ENCODE measurements around the gene CROCC2. TPM values are rescaled to one million over a fixed set of nuclear protein-coding genes. Genes with fewer than 3 reads are reported as not detected.
"Not testable (repeated sequence)": the region's sequence is repeated elsewhere in the genome, so short reads cannot be mapped to it uniquely, and the experiment has no call there.

CROCC2 gene
- total RNA-seq, 1 donor from 2014 or later, result 0.30 TPM

DNA sequence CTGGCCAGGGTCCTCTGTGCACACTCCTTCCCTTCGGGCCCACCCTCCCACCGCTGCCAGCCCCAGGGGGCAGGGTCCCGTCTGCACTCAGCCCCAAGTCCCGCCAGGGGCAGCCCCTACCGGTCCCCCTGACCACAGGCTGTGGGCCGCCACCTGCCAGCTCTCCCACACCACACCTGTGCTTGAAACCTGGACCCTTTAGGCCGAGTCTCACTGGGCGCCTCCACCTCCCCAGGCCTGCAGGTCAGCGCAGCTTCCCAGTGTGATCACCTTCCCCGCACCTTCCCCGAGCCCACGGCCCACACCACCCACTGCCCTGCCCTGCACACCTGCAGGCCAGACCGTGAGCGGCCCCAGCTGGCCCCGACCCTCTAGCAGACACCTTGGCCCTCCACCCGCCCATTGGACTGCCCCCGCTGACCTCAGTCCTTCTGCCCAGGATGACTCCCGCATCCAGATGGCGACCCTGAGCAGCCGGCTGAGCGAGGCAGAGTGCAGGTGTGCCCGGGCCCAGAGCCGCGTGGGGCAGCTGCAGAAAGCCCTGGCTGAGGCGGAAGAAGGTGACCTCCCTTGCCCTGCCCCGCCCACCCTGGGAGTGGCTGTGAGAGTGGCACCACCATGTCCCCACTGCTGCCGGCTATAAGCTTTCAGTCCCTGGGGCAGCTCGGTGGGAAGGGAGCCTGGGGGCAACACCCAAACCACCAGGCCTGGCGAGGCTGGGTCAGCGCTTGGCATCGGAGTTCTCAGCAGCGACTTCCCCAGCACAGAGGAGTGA, 61.0 kb downstream of the CROCC2 start:
- no peak for DNase-seq

GRCh38 chr2:240967681-240968621, 61.8 kb downstream of the CROCC2 start:
- DNase-seq, result no peak

DNA sequence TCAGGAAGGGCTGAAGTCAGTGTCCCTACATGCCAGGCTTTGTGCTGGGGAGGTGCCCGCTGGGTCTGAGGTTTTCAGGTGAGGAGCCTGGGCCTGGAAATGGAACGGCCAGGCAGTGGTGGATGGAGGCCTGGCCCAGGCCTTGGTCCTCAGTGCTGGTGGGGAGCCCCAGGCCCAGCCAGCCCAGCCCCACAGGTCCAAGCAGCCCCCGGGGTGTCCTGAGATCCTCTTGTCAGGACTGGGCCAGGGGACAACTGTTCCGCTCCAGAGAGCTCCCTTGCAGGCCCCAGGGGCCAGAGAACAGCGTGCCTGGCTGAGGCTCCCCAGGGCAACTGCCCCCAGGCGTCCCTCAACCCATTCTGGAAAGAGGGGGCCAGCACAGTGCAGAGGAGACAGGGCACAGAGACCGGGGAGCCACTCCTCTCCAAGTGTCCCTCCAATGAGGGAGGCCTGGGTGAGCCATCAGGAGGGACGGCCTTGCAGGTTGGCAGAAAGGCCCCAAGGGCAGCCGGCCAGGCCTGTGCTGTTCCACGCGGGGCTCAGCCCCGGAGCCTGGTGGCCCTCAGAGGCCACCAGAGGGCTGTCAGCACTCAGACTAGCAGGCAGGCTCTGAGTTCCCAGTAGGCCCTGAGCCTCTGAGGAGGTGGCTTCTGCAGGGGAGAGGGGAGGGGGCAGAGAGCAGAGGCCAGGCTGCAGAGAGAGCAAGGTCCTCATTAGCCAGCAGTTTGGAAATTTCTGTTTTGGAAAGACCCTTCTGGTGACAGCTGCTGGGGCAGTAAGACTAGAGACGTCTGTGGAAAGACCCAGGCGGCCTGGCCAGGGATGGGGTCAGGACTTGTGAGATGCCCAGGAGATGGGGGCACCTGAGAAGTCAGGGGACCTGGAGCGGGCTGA, 62.8 kb downstream of the CROCC2 start:
- DNase-seq, result no peak

- no peak for DNase-seq
Measured at GRCh38 chr2:240970104-240970503, 64.0 kb downstream of the CROCC2 start.

- DNase-seq, result no peak
Measured at GRCh38 chr2:240970816-240971215, 64.7 kb downstream of the CROCC2 start.

- DNase-seq, result no peak
Measured at GRCh38 chr2:240972201-240972600, 66.1 kb downstream of the CROCC2 start.

- peak; percentile 73 for DNase-seq
Measured at GRCh38 chr2:240972636-240973521, 66.7 kb downstream of the CROCC2 start.

DNA sequence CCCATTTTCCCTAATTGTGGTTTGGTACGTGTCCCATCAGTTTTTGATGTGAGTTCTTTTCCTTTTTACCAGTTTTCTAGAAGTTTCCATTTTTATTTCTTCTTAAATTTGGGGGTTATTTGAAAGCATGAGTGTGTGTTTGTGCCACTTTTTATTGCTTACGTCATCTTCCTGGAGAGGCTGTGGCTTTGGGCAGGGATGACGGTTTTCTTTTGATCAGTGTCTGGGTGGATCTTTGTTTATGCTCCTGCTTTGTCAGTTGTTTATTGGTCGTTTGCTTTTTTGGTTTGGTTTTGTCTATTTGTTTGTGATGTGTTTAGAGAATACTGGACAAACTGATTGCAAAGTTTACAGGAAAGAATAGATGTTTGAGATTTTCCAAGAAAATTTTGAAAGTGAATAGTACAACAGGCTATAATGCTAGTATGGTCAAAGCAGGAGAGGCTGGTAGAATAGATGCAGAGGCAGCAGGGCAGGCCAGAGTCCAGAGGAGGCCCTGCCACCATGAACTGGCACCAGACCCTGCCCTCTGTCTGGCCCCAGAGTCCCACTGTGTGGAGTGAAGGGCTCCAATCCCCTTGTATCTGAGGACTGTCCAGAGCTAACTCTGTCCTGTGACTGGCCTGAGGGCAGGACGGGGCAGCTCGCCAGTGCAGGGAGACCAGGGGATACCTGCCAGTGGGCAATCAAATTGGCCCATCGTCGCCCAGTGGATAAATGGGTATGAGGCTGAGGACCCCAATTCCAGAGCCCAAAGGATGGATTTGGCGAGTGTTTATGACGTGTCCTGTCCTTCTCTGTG, 68.8 kb downstream of the CROCC2 start:
- DNase-seq, result no peak

GRCh38 chr2:240975903-240976302, 69.8 kb downstream of the CROCC2 start:
- DNase-seq, result not testable (repeated sequence)

- no peak for DNase-seq
Measured at GRCh38 chr2:240981280-240981679, 75.1 kb downstream of the CROCC2 start.

DNA sequence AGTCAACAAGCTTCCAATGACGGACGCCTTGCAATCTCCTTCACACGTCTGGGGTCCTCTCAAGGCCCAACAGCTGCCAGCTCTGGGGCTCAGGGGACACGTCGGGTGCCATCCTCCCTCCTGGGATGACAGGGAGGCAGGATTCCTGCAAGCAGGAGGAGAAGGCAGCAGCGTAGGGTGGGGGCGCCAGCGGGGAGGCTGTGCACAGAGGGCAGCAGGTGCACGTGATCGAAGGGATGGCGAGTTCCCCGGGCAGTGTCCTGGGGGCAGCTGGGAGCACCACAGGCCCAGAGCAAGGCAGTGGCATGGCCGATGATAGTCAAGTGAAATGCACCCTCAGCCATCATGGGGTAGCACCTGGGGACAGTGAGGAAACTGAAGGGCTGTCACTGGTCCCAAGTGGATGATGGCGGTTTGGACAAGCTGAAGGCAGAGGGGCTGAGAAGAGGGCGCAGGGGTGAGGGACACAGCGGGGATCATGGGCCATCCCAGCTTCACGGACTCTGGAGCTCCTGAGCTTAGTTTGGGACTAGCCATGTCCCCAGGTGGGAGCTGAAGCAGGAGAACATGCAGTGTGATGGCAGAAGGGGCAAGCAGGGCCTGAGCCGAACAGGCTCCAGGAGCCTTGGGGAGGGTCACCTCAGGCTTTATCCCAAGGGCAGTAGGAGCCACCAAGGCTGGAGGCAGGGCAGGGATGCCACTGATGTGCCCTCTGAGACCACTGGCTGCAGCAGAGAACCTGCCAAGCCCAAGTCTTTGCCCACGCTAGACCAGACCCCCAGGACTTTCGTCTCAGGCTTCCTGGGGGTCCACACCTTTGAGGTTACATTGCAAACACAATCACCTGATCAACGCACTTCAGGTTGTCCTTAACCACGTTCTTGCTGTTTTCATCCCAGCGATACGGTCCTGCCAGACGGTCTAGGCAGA, 76.0 kb downstream of the CROCC2 start:
- DNase-seq, result no peak

DNA sequence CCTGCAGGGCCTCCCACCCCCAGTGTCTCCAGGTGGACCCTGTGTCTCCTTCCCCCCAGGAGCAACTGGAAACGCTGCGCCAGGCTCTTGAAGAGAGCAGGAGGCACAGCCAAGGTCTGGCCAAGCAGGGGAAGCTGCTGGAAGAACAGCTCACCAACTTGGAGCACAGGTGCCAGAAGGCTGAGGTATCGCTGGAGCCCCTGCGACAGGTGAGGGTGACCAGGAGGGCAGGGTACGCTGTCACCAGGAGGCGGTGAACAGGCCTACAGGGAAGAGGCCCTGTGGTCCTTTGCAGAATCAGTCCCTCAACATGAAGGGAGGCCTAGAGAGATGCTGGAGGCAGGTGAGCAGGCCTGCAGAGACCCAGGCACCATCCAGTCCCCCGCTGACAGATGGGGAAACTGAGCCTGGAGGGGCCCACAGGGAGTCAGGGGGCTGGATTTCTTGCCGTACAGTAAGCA, 76.7 kb downstream of the CROCC2 start:
- no peak for DNase-seq

DNA sequence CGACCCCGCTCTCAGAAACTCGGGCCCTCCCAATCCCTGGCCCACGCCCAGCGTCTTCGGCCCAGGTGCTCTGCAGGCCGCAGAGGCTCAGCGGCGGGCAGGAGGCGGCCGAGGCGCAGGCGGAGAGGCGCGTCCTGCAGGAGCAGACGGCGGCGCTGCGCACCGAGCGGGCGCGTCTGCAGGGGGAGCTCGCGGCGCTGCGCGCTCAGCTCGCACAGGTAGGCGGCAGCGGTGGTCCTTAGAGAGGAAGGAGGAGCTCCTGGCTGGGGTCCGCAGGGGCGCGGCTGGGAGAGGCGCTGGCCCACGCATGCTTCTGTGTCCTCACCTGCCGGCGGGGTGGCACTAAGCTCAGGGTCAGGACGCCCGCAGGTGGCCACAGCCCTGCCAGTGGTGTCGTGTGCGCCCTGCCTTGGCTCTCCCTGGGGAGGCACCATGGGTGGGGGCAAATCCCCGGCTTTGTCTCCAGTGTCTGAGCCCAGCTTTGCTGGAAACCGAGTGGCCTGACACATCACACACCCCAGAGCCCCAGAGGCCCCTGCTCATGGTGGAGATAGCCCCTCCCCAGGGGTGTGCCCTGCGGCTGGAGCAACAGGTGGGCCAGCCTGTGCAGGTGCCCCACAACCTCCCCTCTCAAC, 77.3 kb downstream of the CROCC2 start:
- DNase-seq, result no peak

DNA sequence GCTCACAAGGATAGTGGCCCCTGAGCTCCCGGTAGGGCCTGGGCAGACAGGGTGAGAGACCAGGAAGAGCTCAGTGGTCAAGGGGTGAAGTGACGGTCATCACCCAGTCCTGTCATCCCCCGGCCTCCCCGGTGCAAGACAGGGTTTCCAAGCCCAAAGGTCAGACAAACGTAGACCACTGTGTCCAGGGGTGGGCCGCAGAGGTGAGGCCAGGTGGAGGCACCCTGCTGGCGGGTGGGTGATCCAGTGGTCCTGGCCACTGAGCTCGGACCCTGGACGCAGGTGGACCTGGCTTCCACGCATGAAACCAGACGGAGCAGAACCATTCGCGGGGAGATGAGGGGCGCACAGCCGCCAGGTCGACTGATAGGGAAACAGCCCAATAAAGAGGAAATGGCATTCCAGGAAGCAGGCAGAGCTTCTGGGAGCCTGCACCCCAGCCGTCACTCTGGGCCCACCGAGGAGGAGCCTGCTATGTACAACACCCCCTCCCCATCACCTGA, 77.9 kb downstream of the CROCC2 start:
- DNase-seq, result no peak

DNA sequence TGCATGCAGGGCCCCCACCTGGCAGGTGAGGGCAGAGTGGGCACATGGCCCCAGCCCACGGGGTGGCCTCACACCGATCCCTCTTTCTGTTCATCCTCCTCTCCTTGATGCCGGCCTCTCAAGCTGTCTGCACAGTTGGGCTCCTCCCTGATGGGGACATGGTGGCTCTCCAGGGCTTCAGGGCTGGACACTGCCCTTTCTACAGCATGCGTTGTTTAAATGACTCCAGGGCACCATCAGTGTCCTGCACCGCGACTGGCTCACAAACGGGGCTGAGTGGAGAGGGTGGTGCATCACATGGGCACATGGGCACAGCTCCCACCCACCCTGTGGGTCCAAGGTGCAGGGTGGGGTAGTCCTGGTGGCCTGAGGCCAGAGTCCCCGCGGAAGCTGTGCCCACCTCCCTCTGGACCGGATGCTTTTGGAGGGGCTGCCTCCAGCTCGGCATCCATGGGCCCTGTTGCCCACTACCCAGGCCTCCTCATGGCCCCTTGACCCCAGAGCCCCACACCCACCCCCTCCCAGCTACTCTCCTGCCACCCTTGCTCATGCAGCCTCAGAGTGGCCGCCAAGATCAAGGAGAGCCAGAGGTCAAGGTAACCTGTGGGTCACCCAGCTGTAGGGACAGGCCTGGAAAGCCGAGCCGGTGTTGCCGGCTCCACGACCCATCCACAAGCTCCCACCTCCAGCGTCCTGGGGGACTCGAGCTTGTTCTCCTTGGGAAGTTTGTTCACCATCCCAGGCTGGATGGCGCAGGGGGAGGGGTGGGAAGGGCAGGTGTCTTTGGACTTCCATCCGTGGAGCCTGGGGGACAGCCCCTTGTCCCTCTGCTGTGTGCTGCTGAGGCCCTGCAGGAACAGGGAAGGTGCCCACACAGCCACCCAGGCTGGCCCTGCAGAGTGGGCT, 80.0 kb downstream of the CROCC2 start:
- no peak for DNase-seq

DNA sequence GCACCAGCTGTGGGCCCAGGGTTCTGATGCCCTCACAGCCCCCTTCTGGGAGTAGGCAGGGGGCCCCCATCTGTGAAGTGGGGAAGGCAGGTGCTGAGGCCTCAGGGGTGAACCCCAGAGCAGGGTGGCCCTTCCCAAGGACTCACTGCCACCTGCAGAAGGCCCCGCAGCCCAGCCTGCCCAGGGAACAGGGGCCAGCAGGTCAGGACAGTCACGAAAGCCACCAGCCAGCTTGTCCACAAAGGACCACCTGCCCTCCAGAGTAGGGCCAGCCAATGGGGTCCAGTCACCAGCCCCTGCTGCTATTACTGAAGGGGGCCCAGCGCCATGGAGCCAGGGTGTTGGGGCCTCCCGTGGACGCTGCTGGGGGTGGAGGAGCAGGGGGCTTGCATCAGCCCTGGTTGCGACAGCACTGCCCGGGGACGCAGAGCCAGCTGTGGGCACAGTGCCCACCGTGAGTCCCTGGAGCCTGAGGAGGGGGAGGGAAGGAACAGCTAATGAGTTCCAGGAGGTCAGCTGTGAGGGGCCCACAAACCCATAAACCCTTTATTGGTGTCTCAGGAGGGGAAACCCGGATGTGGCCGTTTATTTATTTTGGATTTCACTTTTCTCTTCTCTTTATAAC, 80.8 kb downstream of the CROCC2 start:
- DNase-seq, result peak; percentile 7

DNA sequence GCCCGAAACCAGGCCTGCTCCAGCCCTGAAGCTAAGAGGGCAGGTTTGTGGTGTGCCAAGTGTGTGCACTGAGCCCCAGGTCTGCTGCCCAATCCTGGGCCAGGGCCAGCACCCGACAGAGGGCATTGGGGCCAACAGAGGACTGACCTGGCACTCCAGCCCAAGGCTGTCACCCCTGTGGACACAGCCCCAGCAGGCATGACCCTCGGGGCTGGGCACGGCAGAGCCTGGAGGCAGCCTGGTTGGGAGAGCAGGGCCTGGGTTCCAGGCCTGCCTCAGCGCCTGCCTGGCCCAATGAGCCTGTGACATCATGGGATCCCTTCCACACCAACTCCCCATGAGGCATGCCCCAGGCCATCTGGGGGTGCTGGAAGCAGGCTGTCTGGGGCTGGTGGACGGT, 81.5 kb downstream of the CROCC2 start:
- no peak for DNase-seq
